Transverse colon (tissue), 4 donors: ENCODE data around the gene MRPL10. TPM values are rescaled to one million over a fixed set of nuclear protein-coding genes. Genes with fewer than 3 reads are reported as not detected.
A peak's percentile ranks its signal among the peaks of the same experiment; 100 is the strongest.

ENCODE experiments used
- DNase-seq: peaks from one replicate; pipeline ENCODE4 v3.0.0-alpha.2; 2019
- H3K27ac ChIP-seq, 4 donors: fragments of 200-600 bp; sonication (generic); 2 replicates each; pipeline ENCODE4 v1.5.1; 2016 to 2018; ENCODE audit warnings: inconsistent platforms in 4 of 4
- H3K27me3 ChIP-seq: fragments of 200-600 bp; sonication (generic); 2 replicates; pipeline ENCODE4 v1.5.1; 2017; ENCODE audit warnings: inconsistent platforms
- H3K36me3 ChIP-seq, 4 donors: fragments of 200-600 bp; sonication (generic); 2 replicates each; pipeline ENCODE4 v1.5.1; 2017 to 2019; ENCODE audit warnings: inconsistent platforms in 4 of 4
- H3K4me1 ChIP-seq, 4 donors: fragments of 200-600 bp; sonication (generic); 2 replicates each; pipeline ENCODE4 v1.5.1; 2017 to 2020; ENCODE audit warnings: inconsistent platforms in 4 of 4
- H3K4me3 ChIP-seq, 4 donors: fragments of 200-600 bp; sonication (generic); 1 replicate in 1 of 4; 2 replicates in 3 of 4; pipeline versions ENCODE4 v1.5.1 to v1.6.1; 2017 to 2019; ENCODE audit warnings: inconsistent platforms in 4 of 4
- H3K9me3 ChIP-seq, 2 donors: fragments of 200-600 bp; sonication (generic); 2 replicates each; pipeline ENCODE4 v1.5.1; 2017 to 2019; ENCODE audit warnings: inconsistent platforms in 2 of 2
- CTCF ChIP-seq, 5 experiments: fragments of 200-600 bp in 3 of 5; fragments of 450-650 bp in 2 of 5; sonication (generic) in 3 of 5; IDR thresholded peaks; 1 replicate in 2 of 5; 2 replicates in 3 of 5; pipeline ENCODE4 v1.5.1; 2016 to 2017; ENCODE audit warnings: antibody characterized with exemption in 5 of 5, inconsistent platforms in 3 of 5, mild to moderate bottlenecking in 2 of 5, moderate library complexity in 1 of 5
- EP300 ChIP-seq: sonication (generic); formaldehyde crosslinking; IDR thresholded peaks from one replicate; pipeline ENCODE4 v1.6.1; 2017; ENCODE audit warnings: antibody characterized with exemption, low read depth
- POLR2A ChIP-seq: fragments of 450-650 bp; IDR thresholded peaks from one replicate; pipeline ENCODE4 v1.6.1; 2016; ENCODE audit warnings: antibody characterized with exemption, mild to moderate bottlenecking, moderate library complexity
- POLR2AphosphoS5 ChIP-seq, 3 donors: sonication (generic); formaldehyde crosslinking; IDR thresholded peaks; one replicate each; pipeline ENCODE4 v1.6.1; 2016; ENCODE audit warnings: antibody characterized with exemption in 3 of 3
- WGBS, 2 donors: methylation state at CpG; one replicate each; pipeline ENCODE4 v1.1.5; 2018; ENCODE audit warnings: low coverage in 1 of 2; 5-methylcytosine and 5-hydroxymethylcytosine counted together
- in situ Hi-C, 4 donors: fragments of 200-750 bp; cut with MboI; loops; one replicate each; pipeline versions ENCODE4 v1.15.0 to v1.15.1; 2017; ENCODE audit warnings: low sequenced_read_pairs in 3 of 4, low pct_ligation_motif_present in 1 of 4, low pct_unique_long_range_greater_than_20kb in 1 of 4
- intact Hi-C: fragments of 100-400 bp; cut with DNase I; formaldehyde crosslinking; loops from one replicate; pipeline ENCODE4 v1.15.1; 2023; ENCODE audit warnings: low total_unique reads
- total RNA-seq, 4 donors: library from RNA; depleted of rRNA; stranded (reverse); fragments of >200 nt; gene quantifications; one replicate each; pipeline ENCODE4 v1.1.0, GENCODE V29; 2016

The MRPL10 gene
- total RNA-seq, 4 donors from 2014 or later, result 12.9 to 41.8 (median 32.0) TPM

GRCh38 chr17:47844814-47845715, 13.7 kb upstream of the MRPL10 start:
- Histone ChIP-seq H3K4me3 (no peak overlapping the region), H3K27me3 (peaks cover 39% of the 10 kb centered on the region), H3K9me3 (no peaks in the 10 kb centered on the region), H3K36me3 (no peaks in the 10 kb centered on the region), H3K4me1 (peaks cover 9 to 35% (median 26%) of the 10 kb centered on the region in 4 donors), H3K27ac (no peak overlapping the region)
- DNase-seq, result no peak
- intact Hi-C loops, result loop anchor here (10.0 kb wide), 1 partner anchor 100 kb away; the partner anchor contains the start of gene PNPO
- WGBS, 2 donors, result 56 to 73% methylated on average over 2 to 4 of the region's 4 CpGs
- TF ChIP-seq CTCF (IDR thresholded peaks at IDR 0.05) (peak in 4 of 5 experiments; percentile 6 to 24 (median 16)), POLR2AphosphoS5 (IDR thresholded peaks at IDR 0.05) (no peak), POLR2A (no peak), EP300 (no peak)
- in situ Hi-C loops, result loop anchor here (5.0 to 25.0 kb wide), 3 partner anchors 42 to 117 kb away; partner anchors contain the start of genes CDK5RAP3 (in 1 of the 4) and PRR15L (in 1 of the 4)

- H3K27me3 ChIP-seq, result peaks cover 34% of the 10 kb centered on the region
- no peak overlapping the region for H3K4me3 ChIP-seq
- TF ChIP-seq POLR2A, result no peak
- TF ChIP-seq POLR2AphosphoS5 (IDR thresholded peaks at IDR 0.05), result no peak
- no peak for TF ChIP-seq CTCF (IDR thresholded peaks at IDR 0.05)
- no peak for TF ChIP-seq EP300
- H3K27ac ChIP-seq, result no peak overlapping the region
- 30 to 60% methylated on average over 2 to 5 of the region's 5 CpGs for WGBS, 2 donors
- peaks cover 12 to 37% (median 32%) of the 10 kb centered on the region in 4 donors for H3K4me1 ChIP-seq
- intact Hi-C loops, result loop anchor here (10.0 kb wide), 1 partner anchor 101 kb away; the partner anchor contains the start of gene PNPO
- DNase-seq, result no peak
- in situ Hi-C loops, result loop anchor here (5.0 to 25.0 kb wide), 3 partner anchors 43 to 118 kb away; partner anchors contain the start of genes CDK5RAP3 (in 1 of the 4) and PRR15L (in 1 of the 4)
- H3K9me3 ChIP-seq, result no peaks in the 10 kb centered on the region
- no peaks in the 10 kb centered on the region for H3K36me3 ChIP-seq
These were observed 12.9 kb upstream of the MRPL10 start for GRCh38 chr17:47844227-47844626.

- peak overlapping the region in 1 of 4 donors; percentile 50 for H3K27ac ChIP-seq
- in situ Hi-C loops (loop anchor here (5.0 to 25.0 kb wide), 3 partner anchors 44 to 119 kb away; partner anchors contain the start of genes CDK5RAP3 (in 1 of the 4) and PRR15L (in 1 of the 4)), intact Hi-C loops (loop anchor here (2.0 to 10.0 kb wide), 2 partner anchors 47 to 101 kb away; partner anchors contain the start of gene PNPO)
- peaks cover 12 to 37% (median 32%) of the 10 kb centered on the region in 4 donors for H3K4me1 ChIP-seq
- H3K9me3 ChIP-seq, result no peaks in the 10 kb centered on the region
- 15% methylated on average over 6 of the region's 6 CpGs; no CpG with 5 or more reads in 1 of the 2 donors for WGBS, 2 donors
- H3K36me3 ChIP-seq, result no peaks in the 10 kb centered on the region
- peaks cover 30% of the 10 kb centered on the region for H3K27me3 ChIP-seq
- DNase-seq, result no peak
- no peak for TF ChIP-seq POLR2AphosphoS5 (IDR thresholded peaks at IDR 0.05)
- TF ChIP-seq CTCF (IDR thresholded peaks at IDR 0.05), result peak in 1 of 5 experiments; percentile 7
- H3K4me3 ChIP-seq, result no peak overlapping the region
These were observed 12.0 kb upstream of the MRPL10 start for GRCh38 chr17:47843391-47843730.
